GM23248 (cell line): ENCODE data around the gene SPATA22. TPM values are rescaled to one million over a fixed set of nuclear protein-coding genes. Genes with fewer than 3 reads are reported as not detected.
"Not testable (repeated sequence)": the region's sequence is repeated elsewhere in the genome, so short reads cannot be mapped to it uniquely, and the experiment has no call there.

Source experiments
- DNase-seq: peaks from one replicate; pipeline ENCODE4 v3.0.0-alpha.2; 2015
- H2AFZ ChIP-seq: fragments of 200-600 bp; sonication (generic); 2 replicates; pipeline ENCODE4 v1.6.1; 2016; ENCODE audit warnings: antibody characterized with exemption
- H3F3A ChIP-seq: fragments of 200-600 bp; sonication (generic); 2 replicates; pipeline ENCODE4 v1.6.1; 2016; ENCODE audit warnings: mild to moderate bottlenecking, antibody characterized with exemption, mixed run types; ENCODE audit not compliant: insufficient read depth
- H3K27ac ChIP-seq: fragments of 200-600 bp; sonication (generic); 2 replicates; pipeline ENCODE4 v1.5.1; 2016; ENCODE audit warnings: mild to moderate bottlenecking
- H3K27me3 ChIP-seq: fragments of 200-600 bp; sonication (generic); replicated peaks from 2 replicates; pipeline ENCODE4 v1.6.1; 2016; ENCODE audit warnings: mild to moderate bottlenecking; ENCODE audit not compliant: insufficient read depth
- H3K36me3 ChIP-seq: fragments of 200-600 bp; sonication (generic); 2 replicates; pipeline ENCODE4 v1.6.1; 2016; ENCODE audit warnings: low read depth, mild to moderate bottlenecking
- H3K4me1 ChIP-seq: fragments of 200-600 bp; sonication (generic); 2 replicates; pipeline ENCODE4 v1.6.1; 2016; ENCODE audit warnings: mild to moderate bottlenecking; ENCODE audit not compliant: insufficient read depth
- H3K4me2 ChIP-seq: fragments of 200-600 bp; sonication (generic); one replicate; pipeline ENCODE4 v1.6.1; 2016; ENCODE audit warnings: mild to moderate bottlenecking; ENCODE audit not compliant: unreplicated experiment
- H3K4me3 ChIP-seq: fragments of 200-600 bp; sonication (generic); 2 replicates; pipeline ENCODE4 v1.5.1; 2016; ENCODE audit warnings: mild to moderate bottlenecking
- H3K79me2 ChIP-seq: fragments of 200-600 bp; sonication (generic); 2 replicates; pipeline ENCODE4 v1.6.1; 2016; ENCODE audit warnings: mild to moderate bottlenecking; ENCODE audit not compliant: insufficient read depth
- H3K9ac ChIP-seq: fragments of 200-600 bp; sonication (generic); 2 replicates; pipeline ENCODE4 v1.6.1; 2016; ENCODE audit warnings: mild to moderate bottlenecking
- H3K9me2 ChIP-seq: fragments of 200-600 bp; sonication (generic); 2 replicates; pipeline ENCODE4 v1.6.1; 2016; ENCODE audit warnings: mixed run types, mild to moderate bottlenecking, moderate library complexity; ENCODE audit not compliant: insufficient read depth
- H3K9me3 ChIP-seq: fragments of 200-600 bp; sonication (generic); one replicate; pipeline ENCODE4 v1.6.1; 2017; ENCODE audit warnings: low read depth
- H4K20me1 ChIP-seq: fragments of 200-600 bp; sonication (generic); 2 replicates; pipeline ENCODE4 v1.6.0; 2016; ENCODE audit not compliant: insufficient read depth
- EZH2 ChIP-seq: fragments of 200-600 bp; sonication (generic); IDR thresholded peaks from 2 replicates; pipeline ENCODE4 v1.6.1; 2018; ENCODE audit warnings: antibody characterized with exemption, mild to moderate bottlenecking; ENCODE audit not compliant: insufficient read depth, poor library complexity, severe bottlenecking
- EZH2phosphoT487 ChIP-seq: fragments of 200-600 bp; sonication (generic); IDR thresholded peaks from 2 replicates; pipeline ENCODE4 v1.6.1; 2018; ENCODE audit warnings: antibody characterized with exemption, moderate library complexity, mild to moderate bottlenecking, low read depth; ENCODE audit not compliant: insufficient read depth
- WGBS, 2 experiments: methylation state at CpG; one replicate each; pipeline ENCODE4 v1.1.6; 2015 to 2017; ENCODE audit warnings: low lambda C conversion rate in 2 of 2, low coverage in 1 of 2; ENCODE audit errors: missing lambda C conversion rate in 2 of 2; 5-methylcytosine and 5-hydroxymethylcytosine counted together
- in situ Hi-C: fragments of 300-500 bp; cut with MboI; formaldehyde crosslinking; loops from 2 replicates; pipeline ENCODE4 v1.15.0; 2020
- polyA plus RNA-seq: library from polyadenylated mRNA; unstranded; fragments of >200 nt; fragmentation: Nextera tagmentation; extraction: Ambion mirVana; gene quantifications from 2 replicates; pipeline ENCODE4 v1.2.1, GENCODE V29; 2016
- total RNA-seq: library from RNA; depleted of rRNA; stranded (reverse); fragments of >200 nt; shearing (Covaris generic); gene quantifications from 2 replicates; pipeline ENCODE4 v1.2.3, GENCODE V29; 2014

The SPATA22 gene
- total and polyA plus RNA-seq, 2 experiments from 2014 or later, result not detected

GRCh38 chr17:3415610-3416009, 56.0 kb downstream of the SPATA22 start:
- no peaks in the 10 kb centered on the region for H3K27me3 ChIP-seq
- in situ Hi-C loops, result no loop called here
- no peaks in the 10 kb centered on the region for H3K36me3 ChIP-seq
- no peaks in the 10 kb centered on the region for H3K9me3 ChIP-seq
- DNase-seq, result no peak
- H3K4me3 ChIP-seq, result no peak overlapping the region
- no peaks in the 10 kb centered on the region for H3K9me2 ChIP-seq
- H3K4me1 ChIP-seq, result no peaks in the 10 kb centered on the region
- H3K9ac ChIP-seq, result no peak overlapping the region
- no peaks in the 10 kb centered on the region for H3F3A ChIP-seq
- TF ChIP-seq EZH2phosphoT487 (no peak), EZH2 (no peak)
- H3K27ac ChIP-seq, result no peak overlapping the region
- no peaks in the 10 kb centered on the region for H3K79me2 ChIP-seq
- H2AFZ ChIP-seq, result no peak overlapping the region
- H3K4me2 ChIP-seq, result no peak overlapping the region
- H4K20me1 ChIP-seq, result no peaks in the 10 kb centered on the region
- WGBS, 2 experiments, result 52 to 54% methylated on average over 5 of the region's 5 CpGs

GRCh38 chr17:3412216-3412615, 59.4 kb downstream of the SPATA22 start:
- H2AFZ ChIP-seq, H3F3A ChIP-seq, DNase-seq, H3K9me3 ChIP-seq, H3K27me3 ChIP-seq, H3K4me2 ChIP-seq, H3K9me2 ChIP-seq, H4K20me1 ChIP-seq, in situ Hi-C loops, H3K36me3 ChIP-seq, H3K4me1 ChIP-seq, H3K4me3 ChIP-seq, H3K27ac ChIP-seq, H3K9ac ChIP-seq, H3K79me2 ChIP-seq: not testable (repeated sequence)
- WGBS, 2 experiments, result no CpG with 5 or more reads among the region's 16 CpGs

- no peak within 1 kb of the TSS for H3K27ac ChIP-seq
- TF ChIP-seq EZH2phosphoT487, result no peak
- no peak for TF ChIP-seq EZH2
- H2AFZ ChIP-seq, result no peak within 1 kb of the TSS
- no peaks in the 10 kb centered on the region for H3F3A ChIP-seq
- no peak within 1 kb of the TSS for H3K4me3 ChIP-seq
- no peak within 1 kb of the TSS for H3K4me2 ChIP-seq
- no peaks in the 10 kb centered on the region for H3K36me3 ChIP-seq
- in situ Hi-C loops, result no loop called here
- H3K9me2 ChIP-seq, result no peaks in the 10 kb centered on the region
- no peak for DNase-seq
- no peaks in the 10 kb centered on the region for H4K20me1 ChIP-seq
- no peaks in the 10 kb centered on the region for H3K79me2 ChIP-seq
- 26 to 29% methylated on average over 3 of the region's 3 CpGs for WGBS, 2 experiments
- H3K9me3 ChIP-seq, result no peaks in the 10 kb centered on the region
- no peaks in the 10 kb centered on the region for H3K4me1 ChIP-seq
- no peak within 1 kb of the TSS for H3K9ac ChIP-seq
- H3K27me3 ChIP-seq, result no peaks in the 10 kb centered on the region
Measured at GRCh38 chr17:3411070-3411469, 60.5 kb downstream of the SPATA22 start, which contains the start of gene OR3A3. OR3A3 (plus strand) TSS chr17:3411370.

- H3K9me3 ChIP-seq, H3K4me3 ChIP-seq, H3K27ac ChIP-seq, H3K9me2 ChIP-seq, H3K9ac ChIP-seq, H4K20me1 ChIP-seq, H3K4me1 ChIP-seq, H3K79me2 ChIP-seq, in situ Hi-C loops, H2AFZ ChIP-seq, H3K4me2 ChIP-seq, H3F3A ChIP-seq, DNase-seq, H3K36me3 ChIP-seq, H3K27me3 ChIP-seq: not testable (repeated sequence)
- 48 to 50% methylated on average over 1 of the region's 1 CpG for WGBS, 2 experiments
Measured at GRCh38 chr17:3403856-3404255, 67.8 kb downstream of the SPATA22 start.

GRCh38 chr17:3401786-3402185, 69.8 kb downstream of the SPATA22 start:
- 8 to 17% methylated on average over 2 of the region's 2 CpGs for WGBS, 2 experiments
- no peaks in the 10 kb centered on the region for H4K20me1 ChIP-seq
- H3K9me2 ChIP-seq, result no peaks in the 10 kb centered on the region
- no peaks in the 10 kb centered on the region for H3K9me3 ChIP-seq
- no peaks in the 10 kb centered on the region for H3K79me2 ChIP-seq
- H3K4me3 ChIP-seq, result no peak overlapping the region
- H2AFZ ChIP-seq, result no peak overlapping the region
- no peaks in the 10 kb centered on the region for H3K36me3 ChIP-seq
- in situ Hi-C loops, result no loop called here
- peak; percentile 10 for DNase-seq
- H3F3A ChIP-seq, result no peaks in the 10 kb centered on the region
- no peak overlapping the region for H3K4me2 ChIP-seq
- no peaks in the 10 kb centered on the region for H3K4me1 ChIP-seq
- H3K9ac ChIP-seq, result no peak overlapping the region
- TF ChIP-seq EZH2 (no peak), EZH2phosphoT487 (no peak)
- H3K27ac ChIP-seq, result no peak overlapping the region
- H3K27me3 ChIP-seq, result no peaks in the 10 kb centered on the region
